Bronchial epithelial cell (primary cell): ENCODE measurements around the gene LARP1. TPM values are rescaled to one million over a fixed set of nuclear protein-coding genes. Genes with fewer than 3 reads are reported as not detected.

Experiments used
- DNase-seq: peaks from one replicate; pipeline ENCODE4 v3.0.0-alpha.2; 2010; ENCODE audit warnings: low read depth
- FAIRE-seq: peaks from 2 replicates; lab custom pipeline; 2011; peaks lifted over from hg19 to GRCh38; lab: Jason Lieb, UNC
- H3K27me3 ChIP-seq: 2 replicates; pipeline ENCODE4 v1.5.1; 2011; ENCODE audit warnings: low read length; ENCODE audit not compliant: control insufficient read depth, insufficient read depth
- H3K36me3 ChIP-seq: 2 replicates; pipeline ENCODE4 v1.5.1; 2011; ENCODE audit warnings: low read length; ENCODE audit not compliant: control insufficient read depth, insufficient read depth
- H3K4me3 ChIP-seq: 2 replicates; pipeline ENCODE4 v1.5.1; 2011; ENCODE audit warnings: mild to moderate bottlenecking, low read depth, low read length, control low read depth
- CTCF ChIP-seq: IDR thresholded peaks from 2 replicates; pipeline ENCODE4 v1.5.1; 2011; ENCODE audit warnings: mild to moderate bottlenecking, moderate library complexity, low read length, control low read depth, inconsistent platforms; ENCODE audit not compliant: insufficient read depth, severe bottlenecking
- total RNA-seq: library from RNA; depleted of rRNA; stranded (reverse); fragments of >200 nt; gene quantifications from 2 replicates; pipeline ENCODE4 v1.2.1, GENCODE V29; 2014

Gene LARP1
- total RNA-seq, 1 donor from 2014 or later, result 42.6 TPM

DNA sequence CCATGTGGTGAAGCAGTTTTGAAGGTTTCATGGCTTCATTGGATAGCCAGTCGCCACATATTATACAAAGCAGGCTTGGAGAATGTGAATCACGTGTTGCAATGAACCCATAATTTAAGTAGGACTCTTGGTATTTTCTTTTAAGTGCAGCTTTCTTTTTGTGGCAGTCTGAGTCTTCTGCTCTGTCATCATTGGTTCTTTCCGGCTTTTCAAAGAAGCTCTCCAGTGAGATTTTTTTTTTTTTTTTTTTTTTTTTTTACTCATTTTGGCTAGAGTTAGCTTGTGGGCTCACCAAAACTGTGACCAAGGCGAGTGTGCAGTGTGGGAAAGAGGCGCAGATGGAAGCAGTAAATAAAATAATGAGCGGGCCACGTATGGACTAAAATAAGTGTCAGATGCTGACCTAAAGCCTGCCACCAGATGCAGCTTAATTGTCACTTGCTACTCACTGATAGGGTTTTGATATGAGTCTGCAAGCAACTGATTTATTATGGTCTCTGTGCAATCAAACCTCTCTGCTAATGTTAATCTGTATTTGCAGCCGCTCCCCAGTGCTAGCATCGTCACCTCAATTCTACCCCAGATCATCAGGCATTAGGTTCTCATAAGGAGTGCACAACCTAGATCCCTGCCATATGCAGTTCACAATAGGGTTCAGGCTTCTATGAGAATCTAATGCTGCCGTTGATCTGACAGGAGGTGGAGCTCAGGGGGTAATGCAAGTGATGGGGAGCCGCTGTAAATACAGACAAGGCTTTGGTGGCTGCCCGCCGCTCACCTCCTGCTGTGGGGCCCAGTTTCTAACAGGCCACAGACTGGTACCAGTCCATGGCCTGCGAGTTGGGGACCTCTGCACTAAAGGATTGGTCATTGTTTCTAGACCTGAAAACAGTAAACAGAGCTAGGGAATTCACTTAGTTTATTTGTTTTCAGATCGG is 45.5 kb upstream of the LARP1 start:
- DNase-seq, result no peak
- Histone ChIP-seq H3K36me3 (no peaks in the 10 kb centered on the region), H3K27me3 (no peaks in the 10 kb centered on the region), H3K4me3 (no peak overlapping the region)
- no peak for FAIRE-seq
- no peak for TF ChIP-seq CTCF

DNA sequence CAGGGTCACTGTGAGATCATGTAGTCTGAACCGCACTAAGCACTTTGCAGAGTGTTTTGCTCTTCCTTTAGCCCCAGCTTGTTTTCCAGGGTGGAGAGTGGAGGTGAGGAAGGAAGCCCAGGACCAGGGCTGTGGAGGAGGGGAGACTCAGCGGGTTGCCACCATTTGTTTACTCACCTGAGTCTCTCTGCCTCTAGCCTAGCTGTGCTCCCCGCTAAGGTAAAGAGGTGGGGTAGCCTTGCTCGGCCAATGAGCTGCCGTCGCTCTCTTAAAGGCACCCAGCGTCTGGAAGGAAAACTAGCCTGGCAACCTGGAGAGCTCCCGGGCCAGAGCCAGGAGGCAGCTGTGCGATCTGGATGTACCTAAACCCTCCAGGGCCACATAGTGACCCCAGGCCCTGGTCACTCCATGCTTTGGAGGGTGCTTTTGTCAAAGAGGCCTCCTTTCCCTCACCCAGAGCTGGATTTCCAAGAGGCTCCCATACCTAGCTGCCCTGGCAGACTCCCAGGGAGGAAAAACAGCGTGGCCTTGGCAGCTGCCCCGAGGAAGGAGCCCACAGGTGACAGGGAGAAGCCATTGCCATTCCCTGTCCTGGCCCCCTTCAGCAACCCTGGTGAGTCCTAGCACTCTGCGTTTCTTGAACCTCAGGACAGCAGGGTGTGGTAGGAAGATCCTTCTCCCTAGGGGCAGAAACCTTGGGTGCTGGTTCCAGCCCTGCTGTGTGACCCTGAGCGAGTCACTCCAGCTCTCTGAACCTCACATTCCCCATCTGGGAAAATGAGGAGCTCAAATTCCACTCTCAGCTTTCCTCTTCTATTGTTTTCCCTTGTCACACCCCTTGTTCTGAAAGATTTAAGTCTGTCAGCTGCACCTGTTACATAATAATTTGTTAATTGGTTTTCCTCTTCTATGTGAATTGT is 42.4 kb upstream of the LARP1 start:
- peak overlapping the region; percentile 13 for H3K4me3 ChIP-seq
- H3K36me3 ChIP-seq, result no peaks in the 10 kb centered on the region
- FAIRE-seq (no peak), DNase-seq (peak; percentile 72)
- H3K27me3 ChIP-seq, result no peaks in the 10 kb centered on the region
- no peak for TF ChIP-seq CTCF

DNA sequence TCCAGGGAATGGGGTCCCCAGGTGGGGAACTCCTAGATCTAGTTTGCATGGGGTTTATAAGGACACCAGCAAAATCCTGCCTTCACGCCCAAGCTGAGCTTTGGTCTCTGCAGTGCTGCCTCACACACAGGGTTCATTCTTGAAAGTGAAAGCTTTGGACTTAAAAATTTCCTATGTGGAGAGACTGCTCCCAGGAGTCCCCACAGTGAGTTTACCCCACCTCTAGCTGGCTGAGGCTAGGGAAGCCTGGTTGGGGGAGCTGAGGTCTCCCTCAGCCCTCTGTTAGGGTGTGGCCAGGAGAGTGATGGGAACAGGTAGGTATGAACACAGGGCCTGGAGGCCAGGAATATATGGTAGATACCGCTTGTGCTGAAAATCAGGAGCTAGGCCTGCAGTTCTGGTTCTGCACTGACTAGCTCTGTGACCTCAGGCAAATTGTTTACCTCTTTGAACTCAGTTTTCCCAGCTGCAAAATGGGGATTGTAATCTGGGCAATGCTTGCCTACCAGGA is 41.5 kb upstream of the LARP1 start:
- H3K4me3 ChIP-seq, result no peak overlapping the region
- FAIRE-seq, result no peak
- DNase-seq, result no peak
- no peaks in the 10 kb centered on the region for H3K27me3 ChIP-seq
- no peaks in the 10 kb centered on the region for H3K36me3 ChIP-seq
- TF ChIP-seq CTCF, result no peak

DNA sequence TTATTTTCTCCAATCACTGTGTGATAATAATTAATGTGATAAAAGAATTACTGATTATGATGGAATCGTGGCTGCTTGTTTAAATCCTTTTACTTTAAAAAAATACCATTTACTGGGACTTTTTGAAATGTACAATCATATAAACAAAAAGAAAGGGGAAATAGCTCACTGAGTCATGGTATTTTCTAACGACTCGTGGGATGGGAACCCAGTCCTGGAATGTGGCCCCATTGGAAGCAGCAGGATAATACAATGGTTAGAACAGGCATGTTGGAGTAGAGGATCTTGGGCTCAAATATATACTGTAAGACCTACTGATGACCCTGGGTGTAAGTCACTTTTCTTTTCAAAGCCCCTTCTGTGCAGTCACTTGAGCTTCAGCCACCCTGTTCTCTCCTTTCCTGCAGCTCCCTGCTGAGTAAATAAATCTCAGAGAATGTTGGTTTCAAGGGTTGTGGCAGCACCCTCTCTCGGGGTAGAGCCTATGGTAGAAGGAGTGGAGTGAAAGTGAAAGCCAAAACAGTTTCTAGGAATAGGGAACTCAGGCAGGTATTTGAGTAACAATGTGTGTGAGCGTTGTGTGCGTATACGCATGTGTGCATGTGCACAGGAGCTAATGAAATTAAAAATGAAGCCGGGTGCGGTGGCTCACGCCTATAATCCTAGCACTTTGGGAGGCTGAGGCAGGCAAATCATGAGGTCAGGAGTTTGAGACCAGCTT is 40.8 kb upstream of the LARP1 start:
- H3K36me3 ChIP-seq, result no peaks in the 10 kb centered on the region
- no peak overlapping the region for H3K4me3 ChIP-seq
- FAIRE-seq (no peak), DNase-seq (peak; percentile 26)
- TF ChIP-seq CTCF, result no peak
- no peaks in the 10 kb centered on the region for H3K27me3 ChIP-seq

- Histone ChIP-seq H3K4me3 (no peak overlapping the region), H3K36me3 (no peaks in the 10 kb centered on the region), H3K27me3 (no peaks in the 10 kb centered on the region)
- no peak for DNase-seq
- TF ChIP-seq CTCF, result no peak
- FAIRE-seq, result no peak
Observed at GRCh38 chr5:154721481-154722058, 33.6 kb upstream of the LARP1 start.
